Measurements from ENCODE around the gene CAPN11. TPM values are rescaled to one million over a fixed set of nuclear protein-coding genes. Genes with fewer than 3 reads are reported as not detected.

Gene CAPN11
- total RNA-seq, 4 donors from 2014 or later = 0.68 to 3.2 (median 1.1) TPM; not detected in 1

- no peak for TF ChIP-seq CTCF (IDR thresholded peaks at IDR 0.05; ENCODE audit: low read depth)
Observed at GRCh38 chr6:44224029-44224964, 65.7 kb downstream of the CAPN11 start.

GRCh38 chr6:44224965-44225305, 66.3 kb downstream of the CAPN11 start:
- TF ChIP-seq CTCF (IDR thresholded peaks at IDR 0.05; ENCODE audit: low read depth) = no peak

- TF ChIP-seq CTCF (IDR thresholded peaks at IDR 0.05; ENCODE audit: low read depth) = no peak
Observed at GRCh38 chr6:44225579-44226325, 67.1 kb downstream of the CAPN11 start.

GRCh38 chr6:44226368-44227147, 67.9 kb downstream of the CAPN11 start:
- TF ChIP-seq CTCF (IDR thresholded peaks at IDR 0.05; ENCODE audit: low read depth) = no peak

- TF ChIP-seq CTCF (IDR thresholded peaks at IDR 0.05; ENCODE audit: low read depth) = no peak
Observed at GRCh38 chr6:44227148-44227793, 68.7 kb downstream of the CAPN11 start.

GRCh38 chr6:44228031-44228430, 69.4 kb downstream of the CAPN11 start:
- TF ChIP-seq CTCF (IDR thresholded peaks at IDR 0.05; ENCODE audit: low read depth) = no peak

All from subcutaneous adipose tissue (tissue), 4 donors.